GM23338 (cell line): Measurements from ENCODE around the gene FRAS1. TPM values are rescaled to one million over a fixed set of nuclear protein-coding genes. Genes with fewer than 3 reads are reported as not detected.

Experiments used
- ATAC-seq: fragments of 200-7000 bp; cut with Tn5 transposase; 3 replicates; pipeline ENCODE4 v1.9.1; 2020
- DNase-seq: peaks from one replicate; pipeline ENCODE4 v3.0.0-alpha.2; 2015; ENCODE audit warnings: low spot score
- H2AFZ ChIP-seq: fragments of 200-600 bp; sonication (generic); 2 replicates; pipeline ENCODE4 v1.8.0; 2016; ENCODE audit warnings: antibody characterized with exemption, mild to moderate bottlenecking, moderate library complexity
- H3F3A ChIP-seq: fragments of 200-600 bp; sonication (generic); replicated peaks from 2 replicates; pipeline ENCODE4 v1.8.0; 2017; ENCODE audit warnings: antibody characterized with exemption, mixed run types, low read depth
- H3K27ac ChIP-seq: fragments of 200-600 bp; sonication (generic); 2 replicates; pipeline ENCODE4 v1.6.1; 2016; ENCODE audit warnings: low read depth
- H3K27me3 ChIP-seq: fragments of 200-600 bp; sonication (generic); 2 replicates; pipeline ENCODE4 v1.8.0; 2016; ENCODE audit warnings: mild to moderate bottlenecking, mixed run types, moderate library complexity; ENCODE audit not compliant: insufficient read depth
- H3K36me3 ChIP-seq: fragments of 200-600 bp; sonication (generic); 2 replicates; pipeline ENCODE4 v1.8.0; 2016; ENCODE audit warnings: mild to moderate bottlenecking; ENCODE audit not compliant: insufficient read depth
- H3K4me1 ChIP-seq: fragments of 200-600 bp; sonication (generic); 2 replicates; pipeline ENCODE4 v1.8.0; 2016; ENCODE audit warnings: mild to moderate bottlenecking, moderate library complexity; ENCODE audit not compliant: insufficient read depth
- H3K4me2 ChIP-seq: fragments of 200-600 bp; sonication (generic); 2 replicates; pipeline ENCODE4 v1.7.1; 2017; ENCODE audit warnings: mixed run types
- H3K4me3 ChIP-seq: fragments of 200-600 bp; sonication (generic); 2 replicates; pipeline ENCODE4 v1.6.1; 2016; ENCODE audit warnings: mixed run types
- H3K79me2 ChIP-seq: fragments of 200-600 bp; sonication (generic); replicated peaks from 2 replicates; pipeline ENCODE4 v1.8.0; 2017; ENCODE audit warnings: mild to moderate bottlenecking; ENCODE audit not compliant: insufficient read depth
- H3K9me2 ChIP-seq: fragments of 200-600 bp; sonication (generic); 2 replicates; pipeline ENCODE4 v1.8.0; 2017; ENCODE audit not compliant: insufficient read depth
- H4K20me1 ChIP-seq: fragments of 200-600 bp; sonication (generic); replicated peaks from 2 replicates; pipeline ENCODE4 v1.8.0; 2017; ENCODE audit warnings: mild to moderate bottlenecking; ENCODE audit not compliant: insufficient read depth
- H3K27ac Mint-ChIP-seq: 2 replicates; pipeline ENCODE4 v1.8.0; 2020; ENCODE audit warnings: inconsistent platforms, mild to moderate bottlenecking, moderate library complexity, mixed read lengths
- H3K27me3 Mint-ChIP-seq: 3 replicates; pipeline ENCODE4 v1.8.0; 2022; ENCODE audit warnings: low read depth, mild to moderate bottlenecking, moderate library complexity, mixed read lengths, inconsistent platforms; ENCODE audit not compliant: insufficient read depth, poor library complexity
- H3K36me3 Mint-ChIP-seq: 3 replicates; pipeline ENCODE4 v1.8.0; 2021; ENCODE audit warnings: low read depth, mild to moderate bottlenecking, inconsistent platforms, moderate library complexity, mixed read lengths
- H3K4me1 Mint-ChIP-seq: 3 replicates; pipeline ENCODE4 v1.8.0; 2020; ENCODE audit warnings: mild to moderate bottlenecking, inconsistent platforms, mixed read lengths
- H3K4me3 Mint-ChIP-seq: 3 replicates; pipeline ENCODE4 v1.8.0; 2021; ENCODE audit warnings: moderate library complexity, mild to moderate bottlenecking, inconsistent platforms, mixed read lengths
- H3K9me3 Mint-ChIP-seq: 3 replicates; pipeline ENCODE4 v1.8.0; 2020; ENCODE audit warnings: moderate library complexity, mild to moderate bottlenecking, inconsistent platforms, mixed read lengths
- CREB1 ChIP-seq: fragments of 250-450 bp; sonication (Bioruptor Pico); IDR thresholded peaks from 2 replicates; pipeline ENCODE4 v1.5.0; 2020; ENCODE audit warnings: low read depth, mild to moderate bottlenecking, moderate library complexity
- CTCF ChIP-seq, 2 experiments: fragments of 200-600 bp in 1 of 2; sonication (generic) in 1 of 2; conservative IDR thresholded peaks; 2 replicates each; pipeline versions ENCODE4 v1.5.1 to v1.6.1; 2016 to 2017; ENCODE audit warnings: antibody characterized with exemption in 2 of 2, low read depth in 2 of 2, mild to moderate bottlenecking in 2 of 2, moderate library complexity in 1 of 2
- ETS1 ChIP-seq: IDR thresholded peaks from 2 replicates; pipeline ENCODE4 v1.6.1; 2016; ENCODE audit warnings: antibody characterized with exemption
- EZH2phosphoT487 ChIP-seq: fragments of 200-600 bp; sonication (generic); IDR thresholded peaks from one replicate; pipeline ENCODE4 v1.8.1; 2018; ENCODE audit warnings: antibody characterized with exemption; ENCODE audit not compliant: unreplicated experiment
- JUNB ChIP-seq: IDR thresholded peaks from one replicate; pipeline ENCODE4 v1.6.1; 2016; ENCODE audit warnings: antibody characterized with exemption; ENCODE audit not compliant: unreplicated experiment
- POLR2AphosphoS5 ChIP-seq: IDR thresholded peaks from 2 replicates; pipeline ENCODE4 v1.6.1; 2016; ENCODE audit warnings: antibody characterized with exemption, low read depth
- REST ChIP-seq: IDR thresholded peaks from one replicate; pipeline ENCODE4 v1.6.1; 2018; ENCODE audit warnings: antibody characterized with exemption; ENCODE audit not compliant: unreplicated experiment
- STAT1 ChIP-seq: IDR thresholded peaks from one replicate; pipeline ENCODE4 v1.6.1; 2016; ENCODE audit warnings: antibody characterized with exemption; ENCODE audit not compliant: unreplicated experiment
- ZNF114 ChIP-seq: fragments of 250-450 bp; sonication (Bioruptor Pico); IDR thresholded peaks from 2 replicates; pipeline ENCODE4 v1.5.0; 2020; ENCODE audit warnings: mild to moderate bottlenecking, moderate library complexity
- ZNF331 ChIP-seq: fragments of 250-450 bp; sonication (Bioruptor Pico); IDR thresholded peaks from 2 replicates; pipeline ENCODE4 v1.5.0; 2020; ENCODE audit warnings: low read depth, mild to moderate bottlenecking, moderate library complexity
- polyA plus RNA-seq: library from polyadenylated mRNA; unstranded; fragments of >200 nt; fragmentation: Nextera tagmentation; extraction: Ambion mirVana; gene quantifications from 2 replicates; pipeline ENCODE4 v1.2.1, GENCODE V29; 2016
- total RNA-seq: library from RNA; depleted of rRNA; stranded (reverse); fragments of >200 nt; shearing (Covaris generic); gene quantifications from 2 replicates; pipeline ENCODE4 v1.2.3, GENCODE V29; 2014

The FRAS1 gene
- total and polyA plus RNA-seq, 2 experiments from 2014 or later, result 12.4 to 108 TPM

GRCh38 chr4:78581618-78582017 is 524.5 kb downstream of the FRAS1 start:
- ATAC-seq, result no peak
- Mint-ChIP-seq H3K9me3 (no peaks in the 10 kb centered on the region), H3K4me1 (peaks cover 2% of the 10 kb centered on the region; the same call in 2 of the 3 replicates), H3K36me3 (peaks cover 5% of the 10 kb centered on the region), H3K27ac (no peak overlapping the region), H3K4me3 (no peak overlapping the region), H3K27me3 (no peaks in the 10 kb centered on the region)
- no peak for DNase-seq
- H3K9me2 ChIP-seq, result no peaks in the 10 kb centered on the region
- no peak overlapping the region for H3K4me2 ChIP-seq
- no peak overlapping the region for H2AFZ ChIP-seq
- H3K79me2 ChIP-seq, result no peaks in the 10 kb centered on the region
- no peaks in the 10 kb centered on the region for H3K4me1 ChIP-seq
- no peaks in the 10 kb centered on the region for H3F3A ChIP-seq
- no peaks in the 10 kb centered on the region for H4K20me1 ChIP-seq
- H3K27me3 ChIP-seq, result no peaks in the 10 kb centered on the region
- H3K27ac ChIP-seq, result no peak overlapping the region
- H3K4me3 ChIP-seq, result no peak overlapping the region
- TF ChIP-seq ZNF114 (CRISPR knock-in tag) (no peak), JUNB (peak; percentile 61)
- H3K36me3 ChIP-seq, result no peaks in the 10 kb centered on the region; the same call in 1 of the 2 replicates

- Histone ChIP-seq H3K27ac (no peak overlapping the region), H4K20me1 (no peaks in the 10 kb centered on the region), H3K4me2 (no peak overlapping the region), H3K4me1 (no peaks in the 10 kb centered on the region), H3K9me2 (no peaks in the 10 kb centered on the region), H2AFZ (no peak overlapping the region), H3K79me2 (no peaks in the 10 kb centered on the region), H3K4me3 (no peak overlapping the region), H3K36me3 (no peaks in the 10 kb centered on the region; the same call in 1 of the 2 replicates), H3F3A (no peaks in the 10 kb centered on the region), H3K27me3 (no peaks in the 10 kb centered on the region)
- Mint-ChIP-seq H3K27me3 (peaks cover 3% of the 10 kb centered on the region), H3K4me1 (peaks cover 6% of the 10 kb centered on the region), H3K27ac (no peak overlapping the region), H3K36me3 (peaks cover 5% of the 10 kb centered on the region), H3K9me3 (no peaks in the 10 kb centered on the region), H3K4me3 (no peak overlapping the region)
- DNase-seq (no peak), ATAC-seq (no peak)
- TF ChIP-seq EZH2phosphoT487 (no peak), CTCF (conservative IDR thresholded peaks at IDR 0.05; ENCODE audit: low read depth in 2 of 2) (no peak), POLR2AphosphoS5 (no peak), JUNB (no peak), STAT1 (no peak), ETS1 (no peak), ZNF331 (no peak), REST (no peak), CREB1 (CRISPR knock-in tag) (no peak)
Measured at GRCh38 chr4:78584863-78585547, 527.9 kb downstream of the FRAS1 start.
